Common myeloid progenitor, CD34-positive (primary cell): ENCODE measurements around the gene VPS8.

Experiments used
- CTCF ChIA-PET: fragments of 350-600 bp; sonication (Branson Sonifier 250); formaldehyde crosslinking; loops from one replicate; lab custom pipeline; 2021; ENCODE audit warnings: antibody characterized with exemption; lab: Charles Lee
- POLR2A ChIA-PET: fragments of 350-600 bp; sonication (Branson Sonifier 250); formaldehyde crosslinking; loops from one replicate; lab custom pipeline; 2021; ENCODE audit warnings: antibody characterized with exemption; lab: Charles Lee
- DNase-seq, 3 donors: peaks; one replicate each; pipeline versions ENCODE4 v3.0.0 to v3.0.0-alpha.2; 2013
- H3K27ac ChIP-seq, 2 experiments: 1 replicate in 1 of 2; 2 replicates in 1 of 2; pipeline ENCODE4 v1.7.0; 2013; ENCODE audit warnings: inconsistent platforms in 2 of 2, low read length in 2 of 2, mild to moderate bottlenecking in 2 of 2, low read depth in 1 of 2, moderate library complexity in 1 of 2; ENCODE audit not compliant: severe bottlenecking in 2 of 2, insufficient read depth in 1 of 2, poor library complexity in 1 of 2
- H3K27me3 ChIP-seq, 5 experiments: replicated peaks in 2 of 5; 1 replicate in 3 of 5; 2 replicates in 2 of 5; pipeline versions ENCODE4 v1.6.1 to v1.7.0; 2013; ENCODE audit warnings: low read length in 4 of 5, mild to moderate bottlenecking in 2 of 5, moderate library complexity in 2 of 5, inconsistent platforms in 1 of 5; ENCODE audit not compliant: insufficient read depth in 5 of 5, control insufficient read depth in 4 of 5
- H3K36me3 ChIP-seq, 4 experiments: 1 replicate in 2 of 4; 2 replicates in 2 of 4; pipeline versions ENCODE4 v1.6.1 to v1.7.0; 2013; ENCODE audit warnings: low read length in 3 of 4, control low read depth in 1 of 4, mild to moderate bottlenecking in 1 of 4; ENCODE audit not compliant: control insufficient read depth in 4 of 4, insufficient read depth in 4 of 4
- H3K4me1 ChIP-seq, 4 experiments: 1 replicate in 3 of 4; 2 replicates in 1 of 4; pipeline versions ENCODE4 v1.6.1 to v1.7.1; 2013; ENCODE audit warnings: low read length in 3 of 4, mild to moderate bottlenecking in 3 of 4, control low read depth in 1 of 4, inconsistent platforms in 1 of 4, moderate library complexity in 1 of 4; ENCODE audit not compliant: control insufficient read depth in 4 of 4, insufficient read depth in 4 of 4; ENCODE audit errors: control extremely low read depth in 1 of 4
- H3K4me3 ChIP-seq, 7 experiments: 1 replicate in 4 of 7; 2 replicates in 3 of 7; pipeline versions ENCODE4 v1.5.1 to v1.7.0; 2013; ENCODE audit warnings: mild to moderate bottlenecking in 7 of 7, low read length in 6 of 7, moderate library complexity in 6 of 7, inconsistent platforms in 2 of 7, low read depth in 2 of 7, control low read depth in 1 of 7; ENCODE audit not compliant: insufficient read depth in 4 of 7, control insufficient read depth in 1 of 7; ENCODE audit errors: extremely low read depth in 1 of 7
- H3K9me3 ChIP-seq, 5 experiments: 1 replicate in 4 of 5; 2 replicates in 1 of 5; pipeline versions ENCODE4 v1.6.1 to v1.7.1; 2013; ENCODE audit warnings: low read length in 4 of 5, mild to moderate bottlenecking in 2 of 5, inconsistent platforms in 1 of 5, low read depth in 1 of 5, moderate library complexity in 1 of 5; ENCODE audit not compliant: control insufficient read depth in 4 of 5, insufficient read depth in 2 of 5; ENCODE audit errors: control extremely low read depth in 1 of 5
- WGBS: methylation state at CpG from one replicate; pipeline ENCODE4 v1.1.5; 2013; ENCODE audit not compliant: insufficient coverage; 5-methylcytosine and 5-hydroxymethylcytosine counted together

Gene VPS8

DNA sequence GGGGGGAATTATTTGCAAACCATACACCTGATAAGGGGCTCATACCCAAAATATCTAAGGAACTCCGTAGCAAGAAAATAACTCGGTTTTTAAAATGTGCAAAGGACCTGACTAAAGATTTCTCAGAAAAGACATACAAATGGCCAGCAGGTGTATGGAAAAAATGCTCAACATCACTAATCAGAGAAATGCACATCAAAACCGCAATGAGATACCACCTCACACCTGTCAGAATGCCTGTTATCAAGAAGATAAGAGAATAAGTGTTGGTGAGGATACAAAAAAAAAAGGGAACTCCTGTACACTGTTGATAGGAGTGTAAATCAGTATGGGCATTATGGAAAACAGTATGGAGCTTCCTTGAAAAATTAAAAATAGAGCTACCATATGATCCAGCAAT is 251.5 kb downstream of the VPS8 start:
- CTCF ChIA-PET: no interaction called here
- POLR2A ChIA-PET: no interaction called here
- no peaks in the 10 kb centered on the region for H3K27me3 ChIP-seq
- no peak for DNase-seq
- H3K4me3 ChIP-seq: no peak overlapping the region
- H3K27ac ChIP-seq: no peak overlapping the region
- peaks cover 0 to 2% (median 0%) of the 10 kb centered on the region in 4 experiments for H3K4me1 ChIP-seq
- 100% methylated on average over 2 of the region's 3 CpGs for WGBS
- H3K36me3 ChIP-seq: no peaks in the 10 kb centered on the region
- H3K9me3 ChIP-seq: peaks cover 0 to 21% (median 6%) of the 10 kb centered on the region in 5 experiments

GRCh38 chr3:185065059-185065458 is 253.1 kb downstream of the VPS8 start:
- no peak for DNase-seq
- no peaks in the 10 kb centered on the region for H3K27me3 ChIP-seq
- 94% methylated on average over 2 of the region's 3 CpGs for WGBS
- no peaks in the 10 kb centered on the region for H3K4me1 ChIP-seq
- no peak overlapping the region for H3K27ac ChIP-seq
- CTCF ChIA-PET: no interaction called here
- H3K9me3 ChIP-seq: peaks cover 0 to 15% (median 6%) of the 10 kb centered on the region in 5 experiments
- H3K36me3 ChIP-seq: no peaks in the 10 kb centered on the region
- POLR2A ChIA-PET: no interaction called here
- H3K4me3 ChIP-seq: no peak overlapping the region

GRCh38 chr3:185066251-185066650 is 254.3 kb downstream of the VPS8 start:
- H3K4me1 ChIP-seq: no peaks in the 10 kb centered on the region
- H3K9me3 ChIP-seq: peaks cover 0 to 6% (median 0%) of the 10 kb centered on the region in 5 experiments
- POLR2A ChIA-PET: no interaction called here
- H3K27ac ChIP-seq: no peak overlapping the region
- no peak overlapping the region for H3K4me3 ChIP-seq
- WGBS: 95% methylated on average over 4 of the region's 4 CpGs
- CTCF ChIA-PET: interaction anchor here (1.0 kb wide), 1 partner anchor 109 kb away, joined by 3 read pairs; no protein-coding TSS in a partner anchor
- H3K27me3 ChIP-seq: no peaks in the 10 kb centered on the region
- DNase-seq: no peak
- no peaks in the 10 kb centered on the region for H3K36me3 ChIP-seq

GRCh38 chr3:185067173-185067572 is 255.2 kb downstream of the VPS8 start:
- Histone ChIP-seq H3K27me3 (no peaks in the 10 kb centered on the region), H3K36me3 (no peaks in the 10 kb centered on the region), H3K4me1 (no peaks in the 10 kb centered on the region), H3K4me3 (no peak overlapping the region), H3K27ac (no peak overlapping the region), H3K9me3 (no peaks in the 10 kb centered on the region)
- ChIA-PET POLR2A (no interaction called here), CTCF (interaction anchor here (1.0 kb wide), 1 partner anchor 108 kb away, joined by 3 read pairs; no protein-coding TSS in a partner anchor)
- DNase-seq: no peak
- 99% methylated on average over 9 of the region's 11 CpGs for WGBS

GRCh38 chr3:185069037-185070030 is 257.4 kb downstream of the VPS8 start:
- Histone ChIP-seq H3K36me3 (no peaks in the 10 kb centered on the region), H3K27ac (no peak overlapping the region), H3K27me3 (no peaks in the 10 kb centered on the region), H3K9me3 (no peaks in the 10 kb centered on the region), H3K4me3 (no peak overlapping the region), H3K4me1 (no peaks in the 10 kb centered on the region)
- ChIA-PET POLR2A (no interaction called here), CTCF (no interaction called here)
- 96% methylated on average over 25 of the region's 28 CpGs for WGBS
- DNase-seq: peak in 1 of 3 donors; percentile 45

DNA sequence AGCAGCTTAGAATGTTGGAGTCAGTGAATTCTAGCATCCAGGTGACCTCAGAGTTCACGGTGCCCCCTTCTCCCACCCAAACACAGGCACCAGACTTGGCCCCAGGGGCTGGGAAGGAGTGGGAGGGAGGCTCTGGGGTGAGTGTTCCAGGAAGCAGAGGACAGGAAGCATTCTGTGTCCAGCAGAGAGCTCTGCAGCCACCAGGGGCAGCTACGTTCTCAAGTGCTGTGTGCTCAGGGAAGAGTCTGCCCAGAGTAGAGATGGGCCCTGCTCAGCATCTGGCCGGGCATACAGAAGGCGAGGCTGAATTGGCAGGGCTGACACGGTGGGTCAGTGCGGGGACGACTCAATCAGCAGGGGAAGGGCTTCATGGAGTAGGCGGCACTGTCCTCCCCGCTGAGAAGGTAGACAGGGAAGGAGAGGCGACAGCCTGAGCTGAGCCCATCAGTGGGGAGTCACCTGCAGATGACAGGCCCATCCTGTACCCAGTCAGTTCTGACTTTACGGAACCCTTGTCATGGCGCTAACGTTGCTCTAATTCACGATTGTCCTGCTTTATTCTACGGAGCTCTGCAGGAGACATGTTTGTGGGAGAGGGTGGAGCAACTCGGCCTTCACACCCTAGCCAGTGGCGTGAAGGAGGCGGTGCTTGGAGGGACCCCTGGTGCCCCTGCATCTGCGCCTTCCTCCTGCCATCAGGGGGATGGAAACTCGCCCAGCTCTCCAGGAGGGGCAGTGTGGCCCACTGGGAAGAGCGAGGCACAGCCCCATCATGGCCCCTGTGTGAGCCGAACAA is 258.7 kb downstream of the VPS8 start:
- DNase-seq: no peak

More for the DNA sequence above, 258.7 kb downstream of the VPS8 start:
- Histone ChIP-seq H3K4me1 (no peaks in the 10 kb centered on the region), H3K27ac (no peak overlapping the region), H3K4me3 (no peak overlapping the region), H3K36me3 (no peaks in the 10 kb centered on the region), H3K27me3 (no peaks in the 10 kb centered on the region), H3K9me3 (no peaks in the 10 kb centered on the region)
- 93% methylated on average over 21 of the region's 22 CpGs for WGBS
- POLR2A ChIA-PET: no interaction called here
- CTCF ChIA-PET: interaction anchor here (1.4 kb wide), 1 partner anchor 15 kb away, joined by 3 read pairs; no protein-coding TSS in a partner anchor
